Left forelimb (tissue), 1 donor: ENCODE data around the gene EPHX1.
"Not testable (repeated sequence)": the region's sequence is repeated elsewhere in the genome, so short reads cannot be mapped to it uniquely, and the experiment has no call there.

Source experiments
- DNase-seq: peaks from one replicate; pipeline ENCODE4 v3.0.0-alpha.2; 2018; ENCODE audit warnings: low spot score

EPHX1 gene

DNA sequence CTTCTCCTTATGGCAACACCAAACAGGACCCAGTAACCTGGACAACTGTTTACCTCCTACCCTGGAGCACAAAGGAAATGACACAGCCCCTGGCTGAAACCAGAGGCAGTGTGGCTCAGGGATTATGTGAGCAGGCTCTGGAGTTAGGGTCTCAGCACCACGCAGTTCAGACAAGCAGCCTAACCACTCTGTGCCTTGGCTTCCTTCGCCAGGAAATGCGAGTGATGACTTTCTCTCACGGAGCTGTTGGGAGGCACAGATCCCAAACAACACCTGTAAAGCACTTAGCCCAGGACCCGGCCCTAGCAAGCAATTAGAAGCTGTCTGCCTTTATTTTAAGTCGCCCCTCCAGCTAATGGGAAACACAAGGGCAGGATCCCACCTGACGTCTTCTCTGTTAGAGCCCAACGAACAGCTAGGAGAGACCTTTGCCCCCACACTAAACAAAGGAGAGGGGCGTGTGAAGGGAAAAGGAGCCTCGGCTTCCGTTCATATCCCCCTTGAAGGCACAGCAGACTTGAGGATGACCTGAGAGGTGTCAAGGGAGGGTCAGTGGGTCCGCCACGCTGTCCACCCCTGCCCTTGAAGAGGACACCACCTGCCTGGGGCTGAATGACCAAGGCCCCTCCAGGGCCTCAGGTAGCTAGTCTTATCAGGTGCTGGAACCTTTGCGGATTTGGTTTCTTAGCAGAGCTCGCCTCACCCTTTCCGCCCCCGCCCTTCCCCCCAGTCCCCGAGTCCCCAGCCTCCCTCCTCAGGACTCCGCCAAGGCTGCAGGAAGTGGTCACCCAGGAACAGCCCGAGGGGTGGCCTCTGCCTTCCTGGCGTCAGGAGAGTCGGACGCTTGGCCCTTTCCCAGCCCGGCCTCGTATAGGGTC, 71.4 kb downstream of the EPHX1 start:
- DNase-seq: no peak

DNA sequence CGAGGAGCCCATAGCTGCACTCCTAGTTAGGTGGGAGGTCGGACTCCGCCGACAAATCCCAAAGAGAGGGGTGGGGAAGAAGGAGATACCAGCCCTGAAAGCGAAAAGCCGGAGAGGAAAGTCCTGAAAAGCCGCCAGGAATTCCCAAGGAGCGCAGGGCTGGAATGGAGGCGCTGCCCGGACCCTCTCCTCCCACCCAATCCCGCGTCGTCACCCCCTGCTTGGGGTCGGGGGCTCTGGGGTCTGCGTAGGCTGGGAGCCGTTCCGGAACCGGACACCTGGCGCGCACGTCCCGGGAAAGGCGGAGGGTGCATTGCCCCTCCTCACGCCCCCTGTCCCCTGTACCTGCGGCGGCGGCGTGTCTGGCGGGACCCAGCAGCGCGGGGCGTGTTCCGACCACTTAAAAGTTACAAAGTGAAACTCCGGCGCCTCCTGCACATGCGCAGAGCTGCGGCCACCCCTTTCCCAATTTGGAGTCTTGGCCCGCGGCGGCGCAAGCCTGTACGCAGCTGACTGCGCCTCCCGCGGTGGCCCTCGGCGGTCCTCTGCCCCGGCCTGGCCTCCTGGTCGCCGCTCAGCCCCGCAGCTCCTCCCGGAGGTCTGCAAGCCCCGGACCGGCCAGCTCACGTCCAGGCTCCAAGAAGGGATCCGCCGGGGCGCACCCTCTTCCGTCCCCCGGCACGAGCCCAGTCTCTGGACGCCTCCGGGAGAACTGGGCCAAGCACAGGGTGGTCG, 72.2 kb downstream of the EPHX1 start, which contains the start of gene TMEM63A:
TSS of gene TMEM63A (minus strand) at position 422 of the 735 bp plus-strand sequence. CDS start 4,800 bp downstream, outside the sequence.
- DNase-seq: peak; percentile 92

- DNase-seq: peak; percentile 74
Observed at GRCh38 chr1:225882694-225883615, 73.0 kb downstream of the EPHX1 start.

DNA sequence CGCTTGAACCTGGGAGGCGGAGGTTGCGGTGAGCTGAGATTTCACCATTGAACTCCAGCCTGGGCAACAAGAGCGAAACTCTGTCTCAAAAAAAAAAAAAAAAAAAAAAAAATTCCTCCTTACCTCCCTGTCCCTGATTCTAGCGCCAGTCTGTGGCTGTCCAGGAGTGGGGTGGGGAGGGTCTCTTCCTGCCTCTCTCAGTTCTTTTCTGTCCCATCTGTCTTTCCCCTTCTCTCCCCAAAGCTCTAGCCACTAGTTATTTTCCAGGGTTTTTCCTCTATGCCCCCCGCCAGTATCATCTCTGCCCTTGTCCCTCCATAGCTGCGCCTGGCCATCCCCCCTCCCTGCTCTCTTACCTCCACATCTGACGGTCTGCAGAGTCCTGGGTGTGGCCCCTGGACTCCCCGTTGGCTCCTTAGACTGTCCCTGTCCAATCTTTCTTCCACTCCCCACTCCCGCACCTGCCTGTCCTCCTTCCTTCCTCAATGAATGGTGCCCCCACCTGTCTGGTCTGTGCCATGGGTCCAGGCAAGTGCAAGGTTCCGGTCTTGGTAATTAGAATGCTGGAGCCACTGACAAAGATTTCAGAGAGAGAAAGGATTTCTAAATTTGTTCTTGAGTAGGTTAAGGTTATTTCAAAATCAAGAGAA, 73.8 kb downstream of the EPHX1 start:
- no peak for DNase-seq

GRCh38 chr1:225885336-225885735, 75.4 kb downstream of the EPHX1 start:
- no peak for DNase-seq

- no peak for DNase-seq
Observed at GRCh38 chr1:225886159-225887029, 76.5 kb downstream of the EPHX1 start.

GRCh38 chr1:225887030-225887314, 77.0 kb downstream of the EPHX1 start:
- DNase-seq: no peak

DNA sequence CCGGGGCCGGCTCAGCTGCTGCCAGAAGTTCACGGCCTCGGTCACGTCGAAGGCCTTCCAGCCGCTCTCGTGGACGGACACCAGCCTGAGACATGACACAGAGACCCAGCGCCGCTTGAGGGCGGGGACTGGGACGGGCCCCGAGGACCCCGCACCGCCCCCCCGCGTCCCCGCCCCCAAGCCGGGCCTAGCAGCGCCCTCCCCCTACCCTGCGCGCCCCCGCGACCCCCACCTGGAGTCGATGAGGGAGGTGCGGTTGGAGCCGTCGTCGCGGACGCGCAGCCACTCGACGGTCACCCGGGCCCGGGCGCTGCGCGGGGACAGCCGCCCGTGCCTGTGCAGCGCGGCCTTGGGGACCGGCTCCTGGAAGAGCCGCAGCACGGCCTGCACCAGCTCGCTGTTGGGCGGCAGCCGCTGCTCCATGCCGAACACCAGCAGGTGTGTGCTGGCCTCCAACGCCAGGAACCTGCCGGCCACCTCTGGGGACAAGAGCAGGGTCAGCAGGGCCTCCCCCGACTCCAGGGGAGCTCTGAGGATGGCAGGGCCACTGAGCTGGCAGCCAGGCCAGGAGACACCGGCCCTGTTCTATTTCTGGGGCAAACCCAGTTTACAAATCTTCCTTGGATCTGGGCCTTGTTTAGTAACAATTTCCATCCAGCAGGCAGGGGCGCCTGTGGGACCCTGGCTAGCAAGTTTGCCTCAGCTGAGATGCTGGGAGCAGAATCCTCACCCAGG, 77.8 kb downstream of the EPHX1 start:
- DNase-seq: not testable (repeated sequence)

DNA sequence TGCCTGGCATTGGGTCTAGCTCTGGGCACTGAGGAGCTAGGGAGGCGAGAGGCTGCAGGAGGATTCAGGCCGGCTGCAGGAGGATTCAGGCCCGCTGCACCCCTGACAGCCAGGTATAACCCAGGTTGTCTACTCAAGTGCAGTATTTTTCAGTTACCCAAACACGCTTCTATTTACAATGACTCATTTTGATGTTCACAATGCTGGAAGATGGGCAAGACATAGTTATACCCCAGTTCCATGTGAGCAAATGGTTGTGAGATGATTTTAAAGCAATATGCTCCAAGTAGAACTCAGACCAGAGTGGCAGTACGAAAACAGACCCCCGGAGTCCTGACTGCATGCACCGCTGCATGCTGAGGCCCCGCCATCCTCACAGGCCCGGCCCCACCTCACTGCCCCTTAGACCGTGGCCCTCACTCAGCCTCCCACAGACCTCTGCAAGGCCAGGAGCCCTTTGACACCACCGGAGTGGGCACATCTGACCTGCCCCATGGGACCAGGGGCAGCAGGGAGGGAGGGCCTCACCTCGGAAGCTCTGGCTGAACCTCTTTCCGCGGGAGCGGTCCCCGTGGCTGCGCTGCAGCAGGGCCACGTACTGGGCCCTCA, 78.5 kb downstream of the EPHX1 start:
- no peak for DNase-seq

DNA sequence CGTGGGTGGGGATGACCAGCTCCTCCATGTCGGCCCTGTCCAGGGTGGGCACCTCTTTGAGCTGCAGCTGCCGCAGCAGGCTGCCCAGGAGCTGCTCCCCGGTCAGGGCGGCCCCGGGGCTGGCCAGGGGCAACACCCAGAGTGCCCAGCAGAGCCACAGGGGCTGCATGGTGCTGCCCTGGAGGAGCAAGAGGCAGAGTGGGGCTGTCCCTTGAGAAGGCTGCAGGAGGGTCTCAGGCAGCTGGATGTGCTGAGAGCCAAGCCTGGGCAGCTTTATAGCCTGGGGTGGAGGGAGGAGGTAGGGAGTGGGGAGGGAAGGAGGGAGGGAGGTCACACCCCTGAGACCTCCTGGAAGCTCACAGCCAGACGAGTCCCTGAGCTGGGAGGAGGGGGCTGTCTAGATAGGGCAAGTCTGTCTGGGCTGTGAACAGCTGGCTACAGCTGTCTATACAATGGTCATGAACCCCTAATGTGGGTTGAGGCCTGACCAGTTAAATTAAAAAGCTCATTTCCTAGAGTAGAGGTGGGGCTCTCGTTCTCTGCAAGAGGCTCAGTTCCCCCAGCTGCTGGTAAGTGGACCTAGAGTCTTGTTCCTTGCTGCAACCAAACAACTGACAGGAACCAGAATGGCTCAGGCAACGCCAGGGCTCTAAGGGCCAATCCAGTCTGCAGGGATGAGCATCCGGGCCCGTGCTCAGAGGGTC, 79.1 kb downstream of the EPHX1 start, which contains the start of gene LEFTY1:
TSS of gene LEFTY1 (minus strand) at position 249 of the 704 bp plus-strand sequence. CDS start at position 169, 80 bp downstream.
- DNase-seq: no peak

- no peak for DNase-seq
Observed at GRCh38 chr1:225889743-225890142, 79.8 kb downstream of the EPHX1 start.

DNA sequence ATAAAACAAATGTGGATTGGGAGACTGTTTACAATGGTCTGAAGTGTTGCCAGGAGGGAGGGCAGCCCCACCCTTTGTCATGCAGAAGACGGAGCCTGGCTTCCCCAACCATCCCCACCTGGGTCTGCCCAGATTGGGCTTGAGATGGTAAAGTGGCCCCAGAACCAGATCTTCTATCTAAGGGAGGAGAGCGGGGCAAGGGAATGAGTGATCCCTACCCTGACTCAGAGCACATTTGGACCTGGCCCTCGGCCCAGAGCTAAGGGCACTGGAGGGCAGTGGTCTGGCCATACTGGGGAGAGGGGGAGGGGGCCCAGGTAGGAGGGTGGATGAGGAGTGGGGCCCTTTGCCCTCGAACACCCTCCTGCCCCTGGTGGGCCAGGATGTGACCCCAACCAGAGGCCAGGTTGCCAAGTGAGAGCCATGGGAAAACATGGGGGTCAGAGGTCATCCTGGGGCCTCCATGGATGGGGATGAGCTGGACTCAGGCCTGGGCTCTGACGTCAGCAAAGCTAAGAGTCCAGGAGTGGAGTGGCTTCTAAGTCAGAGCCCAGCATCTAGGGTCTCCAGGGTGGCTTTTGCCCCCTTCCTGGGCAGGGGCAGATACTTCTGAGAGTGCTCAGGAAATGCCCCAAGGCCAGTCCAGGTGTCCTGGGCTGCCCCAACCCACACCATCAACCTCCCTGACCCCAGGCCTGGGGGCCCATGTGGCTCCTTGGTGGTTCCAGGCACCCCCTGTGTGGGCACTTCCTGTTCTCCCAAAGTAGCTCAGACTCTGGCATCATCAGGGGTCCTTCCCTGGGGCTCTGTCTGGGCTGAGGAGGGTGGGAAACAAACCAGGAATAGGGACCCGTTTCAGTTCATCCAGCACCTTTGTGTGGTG, 80.7 kb downstream of the EPHX1 start:
- no peak for DNase-seq

GRCh38 chr1:225891229-225891972, 81.5 kb downstream of the EPHX1 start:
- DNase-seq: no peak

DNA sequence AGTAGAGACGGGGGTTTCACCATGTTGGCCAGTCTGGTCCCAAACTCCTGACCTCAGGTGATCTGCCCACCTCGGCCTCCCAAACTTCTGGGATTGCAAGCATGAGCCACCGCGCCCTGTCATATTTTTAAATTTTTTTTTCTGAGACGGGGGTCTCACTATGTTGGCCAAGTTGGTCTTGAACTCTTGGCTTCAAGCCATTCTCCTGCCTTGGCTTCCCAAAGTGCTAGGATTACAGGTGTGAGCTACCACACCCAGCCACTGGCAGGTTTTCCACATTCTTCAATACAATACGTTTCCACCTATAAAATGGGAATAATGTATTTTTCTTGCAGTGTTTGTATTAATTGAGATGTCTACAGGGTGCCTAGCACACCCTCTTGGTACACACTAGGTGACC, 82.4 kb downstream of the EPHX1 start:
- no peak for DNase-seq
